Kidney (tissue), 14 donors: Measurements from ENCODE around the gene ELMO2. TPM values are rescaled to one million over a fixed set of nuclear protein-coding genes. Genes with fewer than 3 reads are reported as not detected.

Experiments
- DNase-seq, 5 donors: peaks; one replicate each; pipeline ENCODE4 v3.0.0-alpha.2; 2013 to 2020
- FAIRE-seq: peaks from 2 replicates; lab custom pipeline; 2012; peaks lifted over from hg19 to GRCh38; lab: Jason Lieb, UNC
- H3K27ac ChIP-seq, 2 donors: one replicate each; pipeline ENCODE4 v1.7.0; 2013; ENCODE audit warnings: low read depth in 2 of 2, low read length in 2 of 2, inconsistent platforms in 1 of 2
- H3K27me3 ChIP-seq: one replicate; pipeline ENCODE4 v1.7.1; 2013; ENCODE audit warnings: low read length, inconsistent platforms; ENCODE audit not compliant: control insufficient read depth, insufficient read depth
- H3K36me3 ChIP-seq, 3 donors: one replicate each; pipeline versions ENCODE4 v1.7.0 to v1.7.1; 2013; ENCODE audit warnings: low read length in 3 of 3, control low read depth in 1 of 3, inconsistent platforms in 1 of 3; ENCODE audit not compliant: insufficient read depth in 3 of 3, control insufficient read depth in 2 of 3
- H3K4me1 ChIP-seq, 3 donors: one replicate each; pipeline versions ENCODE4 v1.7.0 to v1.7.1; 2013; ENCODE audit warnings: low read length in 3 of 3, inconsistent platforms in 1 of 3, low read depth in 1 of 3; ENCODE audit not compliant: control insufficient read depth in 2 of 3, insufficient read depth in 2 of 3
- H3K4me3 ChIP-seq, 3 donors: one replicate each; pipeline versions ENCODE4 v1.7.0 to v1.8.1; 2013; ENCODE audit warnings: low read length in 3 of 3, control low read depth in 1 of 3, inconsistent platforms in 1 of 3
- H3K9ac ChIP-seq, 3 donors: one replicate each; pipeline versions ENCODE4 v1.7.0 to v1.7.1; 2013; ENCODE audit warnings: low read length in 3 of 3, control low read depth in 1 of 3, inconsistent platforms in 1 of 3
- H3K9me3 ChIP-seq, 3 donors: one replicate each; pipeline versions ENCODE4 v1.7.0 to v1.7.1; 2013; ENCODE audit warnings: low read length in 3 of 3, control low read depth in 1 of 3, inconsistent platforms in 1 of 3; ENCODE audit not compliant: control insufficient read depth in 2 of 3, insufficient read depth in 1 of 3
- CTCF ChIP-seq: IDR thresholded peaks from 3 replicates; pipeline ENCODE4 v1.5.1; 2012; ENCODE audit warnings: mild to moderate bottlenecking, moderate library complexity, borderline replicate concordance; ENCODE audit not compliant: insufficient read depth; ENCODE audit errors: extremely low read depth
- intact Hi-C: fragments of 100-400 bp; cut with DNase I; formaldehyde crosslinking; loops from one replicate; pipeline ENCODE4 v1.11.1; 2022
- polyA plus RNA-seq: library from polyadenylated mRNA; stranded (reverse); fragments of 350-450 nt; fragmentation: Illumina TruSeq; extraction: RNeasy Lipid Tissue Mini Kit (QIAGEN cat#74804); gene quantifications from one replicate; pipeline ENCODE4 v1.2.3, GENCODE V29; 2014; ENCODE audit warnings: low read depth, low replicate concordance; ENCODE audit not compliant: insufficient read depth
- total RNA-seq: library from RNA; stranded (reverse); fragmentation: NEBNext Ultra II Directional; extraction: Animal tissue kit (Norgen Biotek cat#: 25700); gene quantifications from one replicate; pipeline ENCODE4 v1.2.1, GENCODE V29; 2021
- donor health status: control.
- donor health status: control.
- donor health status: control.
- donor health status: control.
- donor health status: control.
- donor health status: DM: yes; HTN: yes; CAD: no.
- donor health status: Normal renal cell carcinoma (clear cell type).

Gene ELMO2
- total and polyA plus RNA-seq, 2 donors from 2014 or later: 21.0 to 43.0 TPM

GRCh38 chr20:46396052-46396740 lies 10.2 kb downstream of the ELMO2 start:
- H3K9me3 ChIP-seq: no peaks in the 10 kb centered on the region
- peaks cover 10 to 33% (median 27%) of the 10 kb centered on the region in 3 donors for H3K36me3 ChIP-seq
- no peak overlapping the region for H3K9ac ChIP-seq
- H3K4me1 ChIP-seq: peaks cover 3 to 19% (median 17%) of the 10 kb centered on the region in 3 donors
- no peak overlapping the region for H3K4me3 ChIP-seq
- no peak for TF ChIP-seq CTCF
- FAIRE-seq: no peak
- intact Hi-C loops: no loop called here
- no peaks in the 10 kb centered on the region for H3K27me3 ChIP-seq
- DNase-seq: no peak
- no peak overlapping the region for H3K27ac ChIP-seq

GRCh38 chr20:46394872-46395760 lies 11.3 kb downstream of the ELMO2 start:
- no peaks in the 10 kb centered on the region for H3K9me3 ChIP-seq
- H3K27ac ChIP-seq: no peak overlapping the region
- intact Hi-C loops: no loop called here
- FAIRE-seq (no peak), DNase-seq (peak in 2 of 5 donors; percentile 36 to 48)
- H3K4me1 ChIP-seq: peaks cover 3 to 9% (median 9%) of the 10 kb centered on the region in 3 donors
- TF ChIP-seq CTCF: no peak
- no peaks in the 10 kb centered on the region for H3K27me3 ChIP-seq
- H3K4me3 ChIP-seq: no peak overlapping the region
- no peak overlapping the region for H3K9ac ChIP-seq
- peaks cover 10 to 34% (median 33%) of the 10 kb centered on the region in 3 donors for H3K36me3 ChIP-seq

GRCh38 chr20:46393967-46394366 lies 12.4 kb downstream of the ELMO2 start:
- H3K9me3 ChIP-seq: no peaks in the 10 kb centered on the region
- peaks cover 0 to 3% (median under 1%) of the 10 kb centered on the region in 3 donors for H3K4me1 ChIP-seq
- intact Hi-C loops: no loop called here
- no peak for FAIRE-seq
- H3K4me3 ChIP-seq: no peak overlapping the region
- no peak overlapping the region for H3K9ac ChIP-seq
- TF ChIP-seq CTCF: no peak
- no peak for DNase-seq
- H3K36me3 ChIP-seq: peaks cover 7 to 39% (median 33%) of the 10 kb centered on the region in 3 donors
- no peaks in the 10 kb centered on the region for H3K27me3 ChIP-seq
- H3K27ac ChIP-seq: no peak overlapping the region
